Activated naive CD4-positive, alpha-beta T cell treated with anti-CD3 and anti-CD28 coated beads, Interleukin-2, amount 50 U/mL, for 24 hours (primary cell): ENCODE measurements around the gene CHTF18.
"Not testable (repeated sequence)": the region's sequence is repeated elsewhere in the genome, so short reads cannot be mapped to it uniquely, and the experiment has no call there.

Experiments
- H3K27ac Mint-ChIP-seq: one replicate; pipeline ENCODE4 v1.8.0; 2021; ENCODE audit warnings: mild to moderate bottlenecking, mixed read lengths
- H3K27me3 Mint-ChIP-seq: one replicate; pipeline ENCODE4 v1.8.0; 2021; ENCODE audit warnings: mixed read lengths
- H3K36me3 Mint-ChIP-seq: one replicate; pipeline ENCODE4 v1.8.0; 2021; ENCODE audit warnings: mixed read lengths
- H3K4me1 Mint-ChIP-seq: one replicate; pipeline ENCODE4 v1.8.0; 2021; ENCODE audit warnings: mixed read lengths
- H3K4me3 Mint-ChIP-seq: one replicate; pipeline ENCODE4 v1.8.0; 2021; ENCODE audit warnings: mild to moderate bottlenecking, mixed read lengths
- H3K9me3 Mint-ChIP-seq: one replicate; pipeline ENCODE4 v1.8.0; 2021; ENCODE audit warnings: mixed read lengths

CHTF18 gene

GRCh38 chr16:788399-789126 is at the start of gene CHTF18:
TSS of gene CHTF18 (plus strand) at chr16:788620. CDS start at chr16:788685, 65 bp downstream.
- H3K27me3 Mint-ChIP-seq: no peaks in the 10 kb centered on the region
- no peak within 1 kb of the TSS for H3K27ac Mint-ChIP-seq
- no peaks in the 10 kb centered on the region for H3K36me3 Mint-ChIP-seq
- no peaks in the 10 kb centered on the region for H3K9me3 Mint-ChIP-seq
- H3K4me1 Mint-ChIP-seq: no peaks in the 10 kb centered on the region
- peak within 1 kb of the TSS; percentile 88 for H3K4me3 Mint-ChIP-seq

DNA sequence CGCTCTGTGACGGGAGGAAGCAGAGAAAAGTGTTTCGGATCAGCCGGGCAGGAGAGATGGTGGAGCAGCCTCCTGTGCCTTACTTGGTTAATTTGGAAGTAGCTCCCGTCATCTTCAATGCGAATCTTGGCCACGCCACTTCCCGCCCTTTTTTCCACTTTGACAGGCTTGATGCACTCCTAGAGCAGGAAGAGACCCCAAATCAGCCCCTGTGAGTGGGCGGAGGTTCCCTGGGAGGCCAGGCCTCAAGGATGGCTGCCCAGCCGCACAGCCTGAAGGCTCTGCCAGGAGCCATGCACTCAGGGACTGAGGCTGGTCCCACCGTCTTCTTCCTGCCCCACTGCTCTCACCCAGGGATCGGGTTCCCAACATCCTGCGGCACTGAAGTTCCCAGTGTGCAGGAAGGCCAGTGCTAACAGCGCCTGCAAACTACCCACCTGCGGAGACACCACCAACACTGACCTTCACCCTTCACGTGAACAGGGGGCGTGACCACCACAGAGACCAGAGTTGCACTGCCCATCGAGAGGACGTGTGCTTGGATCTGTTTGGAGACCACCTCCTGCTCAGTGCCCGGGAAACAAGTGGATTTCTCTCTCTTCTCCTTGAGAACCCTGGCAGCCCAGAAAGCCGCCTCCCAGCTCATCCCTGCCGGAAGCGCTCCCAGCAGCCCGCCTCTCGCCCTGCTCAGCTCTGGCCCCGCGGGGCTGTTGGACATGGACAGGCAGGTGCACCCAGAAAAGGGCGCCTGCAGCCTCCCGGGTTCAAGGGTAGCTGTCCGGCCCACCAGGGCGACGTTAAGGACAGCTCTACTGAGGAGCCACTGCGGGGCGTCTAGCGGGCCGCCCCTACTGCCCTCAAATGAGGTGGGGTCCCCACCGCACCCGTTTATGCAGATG is 48.6 kb upstream of the CHTF18 start:
- Mint-ChIP-seq H3K27me3 (no peaks in the 10 kb centered on the region), H3K9me3 (no peaks in the 10 kb centered on the region), H3K36me3 (peaks cover 7% of the 10 kb centered on the region), H3K4me1 (peaks cover 13% of the 10 kb centered on the region), H3K4me3 (peak overlapping the region; percentile 74), H3K27ac (peak overlapping the region; percentile 4)

DNA sequence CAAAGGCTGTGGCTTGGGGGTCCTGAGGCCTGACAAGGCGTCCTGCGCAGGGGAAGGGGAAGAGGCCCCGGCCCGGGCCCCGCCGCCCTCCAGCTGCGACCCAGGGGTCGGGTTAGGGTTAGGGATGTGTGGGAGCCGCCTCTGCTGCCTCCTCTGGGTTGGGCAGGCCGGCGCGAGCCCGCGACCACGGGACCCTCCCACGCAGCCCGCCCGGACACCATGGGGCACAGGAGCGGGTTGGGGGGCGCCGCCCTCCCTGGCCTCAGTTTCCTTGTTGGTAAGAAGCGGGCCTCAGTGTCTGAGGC is 48.0 kb upstream of the CHTF18 start:
- Mint-ChIP-seq H3K36me3 (peaks cover 4% of the 10 kb centered on the region), H3K4me1 (peaks cover 13% of the 10 kb centered on the region), H3K27me3 (no peaks in the 10 kb centered on the region), H3K4me3 (peak overlapping the region; percentile 86), H3K9me3 (no peaks in the 10 kb centered on the region), H3K27ac (no peak overlapping the region)

GRCh38 chr16:740764-741505 is 47.5 kb upstream of the CHTF18 start, which contains the start of gene CIAO3:
TSS of gene CIAO3 (minus strand) at chr16:740997. CDS start at chr16:740985, 12 bp downstream.
- Mint-ChIP-seq H3K9me3 (no peaks in the 10 kb centered on the region), H3K4me3 (peak within 1 kb of the TSS; percentile 86), H3K27ac (peak within 1 kb of the TSS; percentile 55), H3K36me3 (peaks cover 4% of the 10 kb centered on the region), H3K4me1 (peaks cover 13% of the 10 kb centered on the region), H3K27me3 (no peaks in the 10 kb centered on the region)

GRCh38 chr16:741986-742629 is 46.3 kb upstream of the CHTF18 start:
- Mint-ChIP-seq H3K4me1 (peaks cover 13% of the 10 kb centered on the region), H3K4me3 (peak overlapping the region; percentile 81), H3K9me3 (no peaks in the 10 kb centered on the region), H3K27me3 (no peaks in the 10 kb centered on the region), H3K27ac (peak overlapping the region; percentile 41), H3K36me3 (peaks cover 4% of the 10 kb centered on the region)

GRCh38 chr16:742894-743293 is 45.5 kb upstream of the CHTF18 start:
- not testable (repeated sequence) for H3K27ac Mint-ChIP-seq, H3K36me3 Mint-ChIP-seq, H3K9me3 Mint-ChIP-seq, H3K4me3 Mint-ChIP-seq, H3K27me3 Mint-ChIP-seq
- H3K4me1 Mint-ChIP-seq: peaks cover 13% of the 10 kb centered on the region

DNA sequence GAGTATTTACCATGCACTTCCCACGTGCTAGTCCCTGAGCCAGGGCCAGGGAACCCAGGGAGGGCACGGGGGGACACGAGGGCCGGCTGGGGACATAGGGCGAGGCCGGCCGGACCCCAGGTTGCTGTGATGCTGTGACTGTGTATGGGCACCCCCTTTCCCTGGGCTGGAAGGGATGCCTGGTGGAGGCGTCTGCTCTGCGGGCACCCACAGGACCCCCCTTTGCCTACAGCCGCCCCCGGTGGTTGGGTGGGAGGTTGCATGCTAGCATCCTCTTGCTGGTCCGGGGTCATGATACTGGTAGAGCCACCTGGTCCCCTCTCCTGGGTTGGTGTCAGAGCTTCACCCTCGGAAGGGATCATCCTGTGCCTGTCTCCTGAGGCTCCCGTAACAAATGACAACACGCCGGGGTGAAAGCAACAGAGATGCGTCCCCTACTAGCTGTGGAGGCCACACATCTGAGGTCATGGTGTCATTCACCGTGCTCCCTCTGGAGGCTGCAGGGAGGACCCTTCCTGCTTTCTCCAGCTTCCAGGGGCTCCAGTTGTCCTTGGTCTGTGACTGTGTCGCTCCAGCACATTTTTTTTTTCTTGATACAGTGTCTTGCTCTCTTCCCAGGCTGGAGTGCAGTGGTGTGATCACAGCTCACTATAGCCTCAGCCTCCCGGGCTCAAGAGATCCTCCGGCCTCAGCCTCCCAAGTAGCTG is 44.5 kb upstream of the CHTF18 start:
- Mint-ChIP-seq H3K27me3 (no peaks in the 10 kb centered on the region), H3K4me1 (peaks cover 13% of the 10 kb centered on the region), H3K36me3 (no peaks in the 10 kb centered on the region), H3K4me3 (no peak overlapping the region), H3K27ac (no peak overlapping the region), H3K9me3 (no peaks in the 10 kb centered on the region)

GRCh38 chr16:745739-746138 is 42.7 kb upstream of the CHTF18 start:
- Mint-ChIP-seq H3K4me1 (no peaks in the 10 kb centered on the region), H3K4me3 (no peak overlapping the region), H3K27me3 (no peaks in the 10 kb centered on the region), H3K27ac (no peak overlapping the region), H3K9me3 (no peaks in the 10 kb centered on the region), H3K36me3 (no peaks in the 10 kb centered on the region)

- H3K27ac Mint-ChIP-seq: no peak overlapping the region
- H3K36me3 Mint-ChIP-seq: no peaks in the 10 kb centered on the region
- H3K9me3 Mint-ChIP-seq: no peaks in the 10 kb centered on the region
- H3K27me3 Mint-ChIP-seq: no peaks in the 10 kb centered on the region
- no peak overlapping the region for H3K4me3 Mint-ChIP-seq
- no peaks in the 10 kb centered on the region for H3K4me1 Mint-ChIP-seq
These were observed 41.8 kb upstream of the CHTF18 start for GRCh38 chr16:746637-747036.

DNA sequence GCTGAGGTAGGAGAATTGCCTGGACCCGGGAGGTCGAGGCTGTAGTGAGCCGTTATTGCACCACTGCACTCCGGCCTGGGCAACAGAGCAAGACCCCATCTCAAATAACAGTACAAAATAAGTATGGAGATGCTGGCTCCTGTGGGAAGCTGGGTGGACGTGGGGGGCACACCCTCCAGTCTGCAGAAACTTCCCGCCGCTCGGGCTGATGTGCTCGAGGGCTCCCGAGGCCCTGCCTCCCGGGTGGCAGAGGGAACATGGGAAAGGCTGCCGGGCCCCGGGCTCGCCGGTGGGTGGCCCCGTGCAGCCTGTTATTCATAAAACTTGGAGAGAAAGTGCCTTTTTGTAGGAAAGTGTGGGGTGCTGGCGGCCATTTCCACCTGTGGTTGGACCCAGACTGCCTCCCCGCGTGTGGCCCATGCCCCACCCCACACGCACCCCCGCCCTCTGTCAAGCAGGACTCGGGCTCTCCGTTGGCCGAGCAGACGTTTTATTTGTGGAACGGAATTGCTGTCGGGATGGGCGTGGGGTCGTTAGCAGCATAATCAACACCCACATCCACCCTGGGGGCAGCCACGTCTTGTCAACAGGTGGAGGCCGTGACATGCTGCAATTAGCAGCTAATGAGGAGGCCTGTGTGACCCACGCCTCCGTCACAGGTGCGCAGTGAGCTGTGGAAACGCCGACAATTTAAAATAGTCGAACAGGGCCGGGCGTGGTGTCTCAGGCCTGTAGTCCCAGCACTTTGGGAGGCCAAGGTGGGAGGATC is 40.3 kb upstream of the CHTF18 start:
- H3K27me3 Mint-ChIP-seq: no peaks in the 10 kb centered on the region
- H3K4me3 Mint-ChIP-seq: no peak overlapping the region

DNA sequence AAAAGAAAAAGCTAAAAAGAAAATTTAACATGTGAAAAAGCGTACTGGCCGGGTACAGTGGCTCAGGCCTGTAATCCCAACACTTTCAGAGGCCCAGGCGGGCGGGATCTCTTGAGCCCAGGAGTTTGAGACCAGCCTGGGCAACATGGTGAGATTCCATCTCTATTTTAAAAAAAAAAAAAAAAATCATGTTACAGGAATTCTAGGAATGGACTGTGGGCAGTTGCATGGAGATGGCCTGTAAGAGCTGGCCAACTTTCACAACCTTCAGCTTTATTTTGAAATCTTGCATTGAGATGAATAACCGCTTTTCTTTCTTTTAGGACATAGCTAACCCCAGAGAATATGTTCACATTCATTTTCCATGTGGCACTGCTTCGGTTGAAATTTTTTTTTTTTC is 39.4 kb upstream of the CHTF18 start:
- Mint-ChIP-seq H3K36me3 (no peaks in the 10 kb centered on the region), H3K4me3 (no peak overlapping the region), H3K4me1 (no peaks in the 10 kb centered on the region), H3K27me3 (no peaks in the 10 kb centered on the region), H3K27ac (no peak overlapping the region), H3K9me3 (no peaks in the 10 kb centered on the region)

More for the DNA sequence above, 40.3 kb upstream of the CHTF18 start:
- H3K4me1 Mint-ChIP-seq: no peaks in the 10 kb centered on the region
- H3K36me3 Mint-ChIP-seq: no peaks in the 10 kb centered on the region
- no peaks in the 10 kb centered on the region for H3K9me3 Mint-ChIP-seq
- no peak overlapping the region for H3K27ac Mint-ChIP-seq

DNA sequence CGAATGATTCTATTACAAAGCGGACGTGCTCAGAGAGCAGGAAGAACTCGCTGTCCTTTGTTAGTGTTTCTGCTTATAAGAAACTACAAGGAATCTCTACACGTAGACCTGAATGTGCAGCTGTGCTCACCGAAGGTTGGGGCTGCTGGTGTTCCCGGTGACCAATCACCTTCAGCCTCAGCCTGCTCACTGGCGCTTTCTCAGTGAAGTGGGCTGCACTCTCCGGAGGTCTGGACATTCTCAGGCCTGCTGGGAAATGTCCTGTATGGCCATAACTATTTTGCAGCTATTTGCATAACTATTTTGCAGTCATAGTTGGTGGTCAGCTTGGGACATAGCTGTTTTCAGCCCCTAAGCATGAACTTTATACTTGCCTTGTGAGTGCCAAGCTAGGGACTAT is 37.9 kb upstream of the CHTF18 start:
- Mint-ChIP-seq H3K4me1 (no peaks in the 10 kb centered on the region), H3K9me3 (no peaks in the 10 kb centered on the region), H3K4me3 (no peak overlapping the region), H3K36me3 (no peaks in the 10 kb centered on the region), H3K27ac (no peak overlapping the region), H3K27me3 (no peaks in the 10 kb centered on the region)

GRCh38 chr16:751152-752006 is 37.0 kb upstream of the CHTF18 start:
- Mint-ChIP-seq H3K9me3 (no peaks in the 10 kb centered on the region), H3K4me1 (no peaks in the 10 kb centered on the region), H3K27ac (no peak overlapping the region), H3K36me3 (no peaks in the 10 kb centered on the region), H3K27me3 (no peaks in the 10 kb centered on the region), H3K4me3 (no peak overlapping the region)

GRCh38 chr16:752007-752312 is 36.5 kb upstream of the CHTF18 start:
- Mint-ChIP-seq H3K9me3 (no peaks in the 10 kb centered on the region), H3K4me3 (no peak overlapping the region), H3K4me1 (no peaks in the 10 kb centered on the region), H3K27ac (no peak overlapping the region), H3K27me3 (no peaks in the 10 kb centered on the region), H3K36me3 (no peaks in the 10 kb centered on the region)
